B cell (primary cell): ENCODE data around the gene TIAM1. TPM values are rescaled to one million over a fixed set of nuclear protein-coding genes. Genes with fewer than 3 reads are reported as not detected.

Experiments
- ATAC-seq: fragments of 200-7000 bp; cut with Tn5 transposase; one replicate; pipeline ENCODE4 v1.10.0; 2021; ENCODE audit warnings: low read depth, mild to moderate bottlenecking, moderate number of reproducible peaks, moderate library complexity
- CTCF ChIA-PET: fragments of 350-600 bp; sonication (Branson Sonifier 250); formaldehyde crosslinking; loops from one replicate; lab custom pipeline; 2021; ENCODE audit warnings: antibody characterized with exemption, inconsistent platforms; lab: Charles Lee
- POLR2A ChIA-PET: fragments of 350-600 bp; sonication (Branson Sonifier 250); formaldehyde crosslinking; loops from one replicate; lab custom pipeline; 2021; ENCODE audit warnings: antibody characterized with exemption; lab: Charles Lee
- DNase-seq: peaks from one replicate; pipeline ENCODE4 v3.0.0; 2013
- H2AFZ ChIP-seq: 2 replicates; pipeline ENCODE4 v1.6.1; 2012; ENCODE audit warnings: mild to moderate bottlenecking, low read depth, low read length; ENCODE audit not compliant: insufficient read depth, poor library complexity, severe bottlenecking
- H3K27ac ChIP-seq, 2 donors: 1 replicate in 1 of 2; 2 replicates in 1 of 2; pipeline ENCODE4 v1.5.1; 2012 to 2013; ENCODE audit warnings: low read length in 2 of 2, mild to moderate bottlenecking in 2 of 2, moderate library complexity in 1 of 2
- H3K27me3 ChIP-seq, 4 experiments: fragments of 200-600 bp in 1 of 4; sonication (generic) in 1 of 4; replicated peaks in 1 of 4; 1 replicate in 2 of 4; 2 replicates in 2 of 4; pipeline versions ENCODE4 v1.6.1 to v1.7.0; 2013 to 2016; ENCODE audit warnings: low read length in 3 of 4, mild to moderate bottlenecking in 2 of 4, mixed read lengths in 1 of 4, moderate library complexity in 1 of 4; ENCODE audit not compliant: insufficient read depth in 4 of 4, control insufficient read depth in 3 of 4; ENCODE audit errors: control extremely low read depth in 1 of 4
- H3K36me3 ChIP-seq, 2 experiments: replicated peaks in 1 of 2; 1 replicate in 1 of 2; 2 replicates in 1 of 2; pipeline versions ENCODE4 v1.6.1 to v1.7.1; 2013; ENCODE audit warnings: low read length in 1 of 2; ENCODE audit not compliant: insufficient read depth in 2 of 2, control insufficient read depth in 1 of 2; ENCODE audit errors: control extremely low read depth in 1 of 2, extremely low read depth in 1 of 2
- H3K4me1 ChIP-seq, 2 donors: fragments of 200-600 bp in 1 of 2; sonication (generic) in 1 of 2; 1 replicate in 1 of 2; 2 replicates in 1 of 2; pipeline versions ENCODE4 v1.5.1 to v1.6.1; 2013 to 2017; ENCODE audit warnings: low read length in 2 of 2; ENCODE audit not compliant: control insufficient read depth in 2 of 2, insufficient read depth in 2 of 2
- H3K4me2 ChIP-seq: replicated peaks from 2 replicates; pipeline ENCODE3; 2012; ENCODE audit warnings: mild to moderate bottlenecking, low read depth, low read length; ENCODE audit not compliant: poor library complexity, severe bottlenecking
- H3K4me3 ChIP-seq, 5 experiments: fragments of 200-600 bp in 1 of 5; sonication (generic) in 1 of 5; 1 replicate in 3 of 5; 2 replicates in 2 of 5; pipeline versions ENCODE4 v1.5.1 to v1.7.0; 2011 to 2016; ENCODE audit warnings: low read length in 4 of 5, mild to moderate bottlenecking in 4 of 5, low read depth in 2 of 5, control low read depth in 1 of 5, moderate library complexity in 1 of 5; ENCODE audit not compliant: insufficient read depth in 1 of 5; ENCODE audit errors: control extremely low read depth in 1 of 5, extremely low read depth in 1 of 5
- H3K79me2 ChIP-seq: fragments of 200-600 bp; sonication (generic); one replicate; pipeline ENCODE4 v1.6.0; 2016; ENCODE audit warnings: low read length; ENCODE audit not compliant: control insufficient read depth, insufficient read depth
- H3K9ac ChIP-seq: fragments of 200-600 bp; sonication (generic); 2 replicates; pipeline ENCODE4 v1.6.1; 2017; ENCODE audit warnings: mild to moderate bottlenecking, low read length, moderate library complexity
- H3K9me3 ChIP-seq, 3 donors: one replicate each; pipeline versions ENCODE4 v1.6.1 to v1.7.1; 2013; ENCODE audit warnings: low read length in 2 of 3; ENCODE audit not compliant: control insufficient read depth in 2 of 3, insufficient read depth in 1 of 3; ENCODE audit errors: control extremely low read depth in 1 of 3
- H4K20me1 ChIP-seq: 2 replicates; pipeline ENCODE4 v1.6.0; 2012; ENCODE audit warnings: mild to moderate bottlenecking, low read length; ENCODE audit not compliant: insufficient read depth, control insufficient read depth, poor library complexity, severe bottlenecking
- H3K27ac Mint-ChIP-seq: one replicate; pipeline ENCODE4 v1.8.0; 2021; ENCODE audit warnings: mixed read lengths
- H3K27me3 Mint-ChIP-seq: one replicate; pipeline ENCODE4 v1.8.0; 2021; ENCODE audit warnings: mixed read lengths
- H3K4me1 Mint-ChIP-seq: one replicate; pipeline ENCODE4 v1.8.0; 2021; ENCODE audit warnings: mixed read lengths
- H3K4me3 Mint-ChIP-seq: one replicate; pipeline ENCODE4 v1.8.0; 2021; ENCODE audit warnings: mixed read lengths
- H3K9me3 Mint-ChIP-seq: one replicate; pipeline ENCODE4 v1.8.0; 2022; ENCODE audit warnings: mixed read lengths; ENCODE audit not compliant: insufficient read depth
- CTCF ChIP-seq: fragments of 200-600 bp; IDR thresholded peaks from one replicate; pipeline ENCODE4 v1.8.0; 2022; ENCODE audit warnings: antibody characterized with exemption, mild to moderate bottlenecking
- EZH2 ChIP-seq: IDR thresholded peaks from 2 replicates; pipeline ENCODE4 v1.6.1; 2012; ENCODE audit warnings: borderline replicate concordance, low read depth, mild to moderate bottlenecking, moderate library complexity, low read length; ENCODE audit not compliant: insufficient read depth, poor library complexity, severe bottlenecking
- WGBS: methylation state at CpG from one replicate; pipeline ENCODE4 v1.1.5; 2013; ENCODE audit warnings: missing lambda C conversion rate; ENCODE audit not compliant: insufficient coverage; 5-methylcytosine and 5-hydroxymethylcytosine counted together
- intact Hi-C: fragments of 100-400 bp; cut with micrococcal nuclease; formaldehyde crosslinking; loops from one replicate; pipeline ENCODE4 v1.10.0; 2022
- polyA plus RNA-seq: library from polyadenylated mRNA; depleted of rRNA; stranded (reverse); fragments of >200 nt; gene quantifications from 2 replicates; pipeline ENCODE4 v1.2.3, GENCODE V29; 2012
- total RNA-seq, 2 donors: library from RNA; stranded (reverse); fragments of 120-200 nt in 1 of 2; gene quantifications; 1 replicate in 1 of 2; 2 replicates in 1 of 2; pipeline versions ENCODE4 v1.2.3 to v1.2.4, GENCODE V29; 2013 to 2022

Gene TIAM1
- total and polyA plus RNA-seq, 2 donors (not counting 1 experiment from before 2014, with no cell fraction given), result 0.51 to 1.0 TPM

- no peak overlapping the region for H3K4me3 ChIP-seq
- H3K4me1 ChIP-seq, result peaks cover 5 to 7% of the 10 kb centered on the region in 2 donors
- ChIA-PET CTCF (interaction anchor here (1.1 to 6.7 kb wide), 2 partner anchors 40 to 381 kb away, joined by 4 to 112 read pairs; no protein-coding TSS in a partner anchor), POLR2A (no interaction called here)
- Mint-ChIP-seq H3K27me3 (no peaks in the 10 kb centered on the region), H3K9me3 (no peaks in the 10 kb centered on the region), H3K27ac (no peak overlapping the region), H3K4me1 (peaks cover 8% of the 10 kb centered on the region), H3K4me3 (no peak overlapping the region)
- intact Hi-C loops, result no loop called here
- no peaks in the 10 kb centered on the region for H4K20me1 ChIP-seq
- no peak for ATAC-seq
- H3K27ac ChIP-seq, result no peak overlapping the region
- no peak for TF ChIP-seq EZH2
- no peak for TF ChIP-seq CTCF
- H3K79me2 ChIP-seq, result no peaks in the 10 kb centered on the region
- WGBS, result 25% methylated on average over 2 of the region's 2 CpGs
- no peak overlapping the region for H3K4me2 ChIP-seq
- H3K9me3 ChIP-seq, result no peaks in the 10 kb centered on the region
- H2AFZ ChIP-seq, result no peak overlapping the region
- no peaks in the 10 kb centered on the region for H3K27me3 ChIP-seq
- H3K36me3 ChIP-seq, result no peaks in the 10 kb centered on the region
- DNase-seq, result no peak
- H3K9ac ChIP-seq, result no peak overlapping the region
Observed at GRCh38 chr21:31201144-31201543, 142.9 kb downstream of the TIAM1 start.

GRCh38 chr21:31198575-31198974 is 145.5 kb downstream of the TIAM1 start:
- ATAC-seq, result no peak
- no peak overlapping the region for H3K27ac Mint-ChIP-seq
- H3K9me3 Mint-ChIP-seq, result no peaks in the 10 kb centered on the region
- H3K4me1 Mint-ChIP-seq, result peaks cover 12% of the 10 kb centered on the region
- ChIA-PET CTCF (interaction anchor here (0.6 to 6.7 kb wide), 14 partner anchors 16 to 1059 kb away, joined by 3 to 112 read pairs (median 4); no protein-coding TSS in a partner anchor), POLR2A (no interaction called here)
- no peaks in the 10 kb centered on the region for H4K20me1 ChIP-seq
- H3K9ac ChIP-seq, result no peak overlapping the region
- H3K4me1 ChIP-seq, result peaks cover 5 to 7% of the 10 kb centered on the region in 2 donors
- peak; percentile 50 for DNase-seq
- no peaks in the 10 kb centered on the region for H3K79me2 ChIP-seq
- intact Hi-C loops, result loop anchor here (1.0 kb wide), 1 partner anchor 382 kb away; no protein-coding TSS in a partner anchor
- TF ChIP-seq CTCF (peak; percentile 71), EZH2 (no peak)
- no peak overlapping the region for H3K4me3 Mint-ChIP-seq
- H3K36me3 ChIP-seq, result no peaks in the 10 kb centered on the region
- H2AFZ ChIP-seq, result no peak overlapping the region
- H3K9me3 ChIP-seq, result no peaks in the 10 kb centered on the region
- no peak overlapping the region for H3K27ac ChIP-seq
- H3K27me3 ChIP-seq, result no peaks in the 10 kb centered on the region
- no CpG with 5 or more reads among the region's 4 CpGs for WGBS
- peaks cover 3% of the 10 kb centered on the region for H3K27me3 Mint-ChIP-seq
- H3K4me3 ChIP-seq, result no peak overlapping the region
- no peak overlapping the region for H3K4me2 ChIP-seq
